ENCODE results near the gene VEGFC. TPM values are rescaled to one million over a fixed set of nuclear protein-coding genes. Genes with fewer than 3 reads are reported as not detected.

VEGFC gene
- total and polyA plus RNA-seq, 10 of the 15 experiments (the other 5 are each of a cell fraction or from before 2014, with no cell fraction given), result 0.03 to 0.04 TPM; not detected in 8

GRCh38 chr4:176751061-176751460 lies 41.7 kb downstream of the VEGFC start:
- SMC1A ChIA-PET (ENCODE audit: uncharacterized antibody, unreplicated experiment), result no interaction called here
- BruUV-seq (replicated peaks), result no TSS peak

More at GRCh38 chr4:176751061-176751460, 41.7 kb downstream of the VEGFC start:
- H2AFZ ChIP-seq (ENCODE audit: control insufficient read depth, low read depth, low read length), result no peak overlapping the region
- intact Hi-C loops (cut with micrococcal nuclease; ENCODE audit: unreplicated experiment), result no loop called here
- WGBS (ENCODE audit: insufficient coverage, insufficient replicate concordance, low lambda C conversion rate, missing lambda C conversion rate), result 78% methylated on average over 2 of the region's 2 CpGs
- no peak overlapping the region for H3K4me3 ChIP-seq
- no peak overlapping the region for H3K9ac ChIP-seq (ENCODE audit: control insufficient read depth, insufficient read depth, low read length)
- H4K20me1 ChIP-seq (ENCODE audit: control insufficient read depth, insufficient read depth), result no peaks in the 10 kb centered on the region
- no peak for DNase-seq (ENCODE audit: low read depth, low spot score)
- TF ChIP-seq CBX5 (IDR thresholded peaks at IDR 0.05; ENCODE audit: low read depth) (no peak), E2F8 (IDR thresholded peaks at IDR 0.05; ENCODE audit: low read depth, partially characterized antibody) (no peak), TCF12 (IDR thresholded peaks at IDR 0.05; ENCODE audit: low read depth, low read length) (no peak), ATF2 (IDR thresholded peaks at IDR 0.05; ENCODE audit: low read length) (no peak), RAD51 (IDR thresholded peaks at IDR 0.05) (no peak), SUZ12 (IDR thresholded peaks at IDR 0.05; ENCODE audit: unreplicated experiment) (no peak), RB1 (IDR thresholded peaks at IDR 0.05; ENCODE audit: borderline replicate concordance) (no peak), MAX (IDR thresholded peaks at IDR 0.05; ENCODE audit: low read depth, low read length) (no peak), BRCA1 (IDR thresholded peaks at IDR 0.05; ENCODE audit: low read depth, low read length) (no peak), BCL3 (IDR thresholded peaks at IDR 0.05; ENCODE audit: borderline replicate concordance, insufficient read depth, low read depth, low read length, poor library complexity, severe bottlenecking) (no peak), YY1 (IDR thresholded peaks at IDR 0.05; ENCODE audit: low read depth, low read length) (no peak)
- ATAC-seq, result no peak
- H3K27ac ChIP-seq (ENCODE audit: control insufficient read depth, insufficient read depth), result no peak overlapping the region
- ChIA-PET RAD21 (ENCODE audit: unreplicated experiment) (no interaction called here), POLR2A (no interaction called here), CTCF (no interaction called here)
- H3K79me2 ChIP-seq (ENCODE audit: control insufficient read depth, insufficient read depth, low read length), result no peaks in the 10 kb centered on the region
- in situ Hi-C loops (cut with MboI), result no loop called here
- no peaks in the 10 kb centered on the region for H3K36me3 ChIP-seq (ENCODE audit: control insufficient read depth in 2 of 2, insufficient read depth in 2 of 2, low read length in 1 of 2)
- no peaks in the 10 kb centered on the region for H3K27me3 ChIP-seq (replicated peaks in 1 of 2; ENCODE audit: control insufficient read depth in 2 of 2, insufficient read depth in 2 of 2, low read length in 1 of 2)
- H3K9me3 ChIP-seq (replicated peaks; ENCODE audit: control insufficient read depth, insufficient read depth, low read length), result no peaks in the 10 kb centered on the region
- no peak overlapping the region for H3K4me2 ChIP-seq (ENCODE audit: control insufficient read depth, insufficient read depth)
- H3K4me1 ChIP-seq (ENCODE audit: control insufficient read depth, insufficient read depth, low read length), result no peaks in the 10 kb centered on the region
- no peak for FAIRE-seq
